Measurements from ENCODE around the gene LRRC8D. TPM values are rescaled to one million over a fixed set of nuclear protein-coding genes. Genes with fewer than 3 reads are reported as not detected.
A peak's percentile ranks its signal among the peaks of the same experiment; 100 is the strongest.

Gene LRRC8D
- polyA plus RNA-seq, 2 of the 4 experiments (the other 2 are of a cell fraction), result 41.8 to 76.7 TPM

DNA sequence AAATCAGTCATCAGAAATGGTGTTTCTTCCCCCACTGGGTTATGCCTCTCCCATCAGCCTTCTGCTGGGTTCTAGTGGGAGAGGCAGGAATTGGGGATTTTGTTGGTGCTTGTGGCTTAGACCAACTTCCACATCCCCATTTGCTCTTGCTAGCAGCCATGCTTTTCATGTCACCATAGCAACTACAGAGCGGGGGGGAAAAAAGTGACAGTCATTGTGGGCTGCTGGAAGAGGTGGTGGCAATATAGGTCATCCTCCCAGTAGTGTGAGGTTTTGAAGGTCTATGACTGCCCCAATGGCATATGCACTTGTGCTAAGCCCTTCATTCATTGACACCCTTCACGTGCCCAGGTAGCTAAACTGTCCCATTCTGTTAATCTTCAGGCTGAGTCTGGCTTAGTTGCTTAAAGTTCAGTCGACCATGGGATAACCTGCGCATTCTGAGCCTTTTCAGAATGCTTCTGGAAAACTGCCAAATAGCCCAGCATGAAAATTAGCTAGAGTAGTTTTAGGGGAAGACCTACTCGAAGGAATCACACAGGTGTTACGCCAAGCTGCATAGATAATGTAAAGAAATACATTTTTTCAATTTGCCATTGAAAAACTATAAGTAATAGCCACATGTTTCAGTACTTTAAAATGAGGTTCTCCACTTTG lies 120.4 kb downstream of the LRRC8D start:
- H3K4me3 ChIP-seq, result no peak overlapping the region
- TF ChIP-seq EP300 (IDR thresholded peaks at IDR 0.05), result no peak
- TF ChIP-seq NFE2L2 (conservative IDR thresholded peaks at IDR 0.05; ENCODE audit: low read length), result no peak; the same call in 1 of the 2 replicates
- no peak for TF ChIP-seq JUN (IDR thresholded peaks at IDR 0.05)
- TF ChIP-seq, protein P1, sequence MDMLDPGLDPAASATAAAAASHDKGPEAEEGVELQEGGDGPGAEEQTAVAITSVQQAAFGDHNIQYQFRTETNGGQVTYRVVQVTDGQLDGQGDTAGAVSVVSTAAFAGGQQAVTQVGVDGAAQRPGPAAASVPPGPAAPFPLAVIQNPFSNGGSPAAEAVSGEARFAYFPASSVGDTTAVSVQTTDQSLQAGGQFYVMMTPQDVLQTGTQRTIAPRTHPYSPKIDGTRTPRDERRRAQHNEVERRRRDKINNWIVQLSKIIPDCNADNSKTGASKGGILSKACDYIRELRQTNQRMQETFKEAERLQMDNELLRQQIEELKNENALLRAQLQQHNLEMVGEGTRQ (IDR thresholded peaks at IDR 0.05), result no peak
- no peak for TF ChIP-seq RARB (CRISPR knock-in tag; IDR thresholded peaks at IDR 0.05)
- no peak for TF ChIP-seq CTCF (IDR thresholded peaks at IDR 0.05)
- no peak for TF ChIP-seq ZSCAN20 (CRISPR knock-in tag; IDR thresholded peaks at IDR 0.05)
- TF ChIP-seq ZFP36 (IDR thresholded peaks at IDR 0.05; ENCODE audit: borderline replicate concordance, partially characterized antibody), result no peak
- no peak for TF ChIP-seq RFX5 (IDR thresholded peaks at IDR 0.05)
- TF ChIP-seq ZNF302 (CRISPR knock-in tag; IDR thresholded peaks at IDR 0.05), result no peak
- TF ChIP-seq POLR2A (IDR thresholded peaks at IDR 0.05; ENCODE audit: low read length), result no peak
- no peak for TF ChIP-seq PHF8 (IDR thresholded peaks at IDR 0.05; ENCODE audit: borderline replicate concordance, low read depth)
- TF ChIP-seq, protein P2, sequence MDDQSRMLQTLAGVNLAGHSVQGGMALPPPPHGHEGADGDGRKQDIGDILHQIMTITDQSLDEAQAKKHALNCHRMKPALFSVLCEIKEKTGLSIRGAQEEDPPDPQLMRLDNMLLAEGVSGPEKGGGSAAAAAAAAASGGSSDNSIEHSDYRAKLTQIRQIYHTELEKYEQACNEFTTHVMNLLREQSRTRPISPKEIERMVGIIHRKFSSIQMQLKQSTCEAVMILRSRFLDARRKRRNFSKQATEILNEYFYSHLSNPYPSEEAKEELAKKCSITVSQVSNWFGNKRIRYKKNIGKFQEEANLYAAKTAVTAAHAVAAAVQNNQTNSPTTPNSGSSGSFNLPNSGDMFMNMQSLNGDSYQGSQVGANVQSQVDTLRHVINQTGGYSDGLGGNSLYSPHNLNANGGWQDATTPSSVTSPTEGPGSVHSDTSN (IDR thresholded peaks at IDR 0.05), result no peak
- TF ChIP-seq SREBF2 (IDR thresholded peaks at IDR 0.05), result no peak
- no peak for TF ChIP-seq HMGXB4 (CRISPR knock-in tag; IDR thresholded peaks at IDR 0.05; ENCODE audit: borderline replicate concordance)
- no peak for TF ChIP-seq MAFK (IDR thresholded peaks at IDR 0.05; ENCODE audit: partially characterized antibody)
- no peak for TF ChIP-seq BCL3 (IDR thresholded peaks at IDR 0.05)
- TF ChIP-seq CBX2 (IDR thresholded peaks at IDR 0.05; ENCODE audit: borderline replicate concordance, low read depth), result no peak
- H3K4me2 ChIP-seq, result no peak overlapping the region
- H3K27ac ChIP-seq, result peak overlapping the region; percentile 85 to 89; a peak in 4 of 6 replicates
- DNase-seq (ENCODE audit: low read depth in 1 of 2, low spot score in 1 of 2) (no peak), ATAC-seq (no peak), FAIRE-seq (no peak)
- WGBS (ENCODE audit: missing lambda C conversion rate), result 94% methylated on average over 6 of the region's 6 CpGs
- ChIA-PET POLR2A (no interaction called here), CTCF (no interaction called here)
- no peaks in the 10 kb centered on the region for H3K9me3 ChIP-seq
- H3K4me1 ChIP-seq, result peaks cover 72% of the 10 kb centered on the region

GRCh38 chr1:89942014-89942413 lies 121.2 kb downstream of the LRRC8D start:
- CTCF ChIA-PET, result interaction anchor here (1.3 kb wide), 1 partner anchor 10 kb away, joined by 3 read pairs; no protein-coding TSS in a partner anchor

More at GRCh38 chr1:89942014-89942413, 121.2 kb downstream of the LRRC8D start:
- POLR2A ChIA-PET, result no interaction called here
- Histone ChIP-seq H3K4me1 (peaks cover 72% of the 10 kb centered on the region), H3K27ac (peak overlapping the region; percentile 85 to 89), H3K4me2 (peak overlapping the region; percentile 62; the same call in 2 of the 3 replicates), H3K4me3 (no peak overlapping the region), H3K9me3 (no peaks in the 10 kb centered on the region)
- FAIRE-seq (no peak), ATAC-seq (no peak), DNase-seq (ENCODE audit: low read depth in 1 of 2, low spot score in 1 of 2) (no peak)
- TF ChIP-seq CEBPB (IDR thresholded peaks at IDR 0.05) (no peak), CBX2 (IDR thresholded peaks at IDR 0.05; ENCODE audit: borderline replicate concordance, low read depth) (no peak), HDAC2 (IDR thresholded peaks at IDR 0.05) (no peak), KDM5A (IDR thresholded peaks at IDR 0.05) (no peak), JUNB (IDR thresholded peaks at IDR 0.05) (no peak), NFE2L2 (conservative IDR thresholded peaks at IDR 0.05; ENCODE audit: low read length) (no peak)
- TF ChIP-seq, protein P2 (IDR thresholded peaks at IDR 0.05), result no peak
- WGBS (ENCODE audit: missing lambda C conversion rate), result 84% methylated on average over 2 of the region's 2 CpGs
